Measurements from ENCODE around the gene PSKH1. TPM values are rescaled to one million over a fixed set of nuclear protein-coding genes. Genes with fewer than 3 reads are reported as not detected.
A peak's percentile ranks its signal among the peaks of the same experiment; 100 is the strongest.

The PSKH1 gene
- total and polyA plus RNA-seq, 4 donors = 8.3 to 23.8 (median 13.8) TPM

DNA sequence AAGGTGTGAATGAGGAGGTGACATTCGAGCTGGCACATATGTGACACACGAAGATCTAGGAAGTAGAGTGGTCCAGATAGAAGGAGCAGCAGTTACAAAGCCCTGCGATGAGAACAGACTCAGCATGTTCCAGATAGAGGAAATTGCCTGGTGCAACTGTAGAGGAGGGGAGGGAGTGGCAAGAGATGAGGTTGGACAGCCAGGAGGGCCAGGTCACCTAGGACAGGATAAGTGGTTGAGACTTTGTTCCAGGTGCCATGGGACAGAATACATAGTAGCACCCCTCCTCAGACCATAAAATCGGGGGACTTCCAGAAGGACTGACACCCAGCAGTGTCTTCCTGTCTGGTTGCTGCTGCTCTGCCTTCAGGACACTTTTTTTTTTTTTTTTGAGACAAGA lies 34.6 kb upstream of the PSKH1 start:
- TF ChIP-seq YY1 (IDR thresholded peaks at IDR 0.05) (no peak), NR2F2 (IDR thresholded peaks at IDR 0.05) (no peak), FOXA1 (IDR thresholded peaks at IDR 0.05) (no peak), TAF1 (conservative IDR thresholded peaks at IDR 0.05) (no peak), HNF4G (IDR thresholded peaks at IDR 0.05) (no peak), HNF4A (conservative IDR thresholded peaks at IDR 0.05) (no peak), SP1 (IDR thresholded peaks at IDR 0.05) (no peak), GABPA (IDR thresholded peaks at IDR 0.05 in 1 of 2, conservative IDR thresholded peaks at IDR 0.05 in 1 of 2) (no peak), RXRA (IDR thresholded peaks at IDR 0.05) (no peak), RAD21 (IDR thresholded peaks at IDR 0.05) (no peak)
- TF ChIP-seq, protein P1, sequence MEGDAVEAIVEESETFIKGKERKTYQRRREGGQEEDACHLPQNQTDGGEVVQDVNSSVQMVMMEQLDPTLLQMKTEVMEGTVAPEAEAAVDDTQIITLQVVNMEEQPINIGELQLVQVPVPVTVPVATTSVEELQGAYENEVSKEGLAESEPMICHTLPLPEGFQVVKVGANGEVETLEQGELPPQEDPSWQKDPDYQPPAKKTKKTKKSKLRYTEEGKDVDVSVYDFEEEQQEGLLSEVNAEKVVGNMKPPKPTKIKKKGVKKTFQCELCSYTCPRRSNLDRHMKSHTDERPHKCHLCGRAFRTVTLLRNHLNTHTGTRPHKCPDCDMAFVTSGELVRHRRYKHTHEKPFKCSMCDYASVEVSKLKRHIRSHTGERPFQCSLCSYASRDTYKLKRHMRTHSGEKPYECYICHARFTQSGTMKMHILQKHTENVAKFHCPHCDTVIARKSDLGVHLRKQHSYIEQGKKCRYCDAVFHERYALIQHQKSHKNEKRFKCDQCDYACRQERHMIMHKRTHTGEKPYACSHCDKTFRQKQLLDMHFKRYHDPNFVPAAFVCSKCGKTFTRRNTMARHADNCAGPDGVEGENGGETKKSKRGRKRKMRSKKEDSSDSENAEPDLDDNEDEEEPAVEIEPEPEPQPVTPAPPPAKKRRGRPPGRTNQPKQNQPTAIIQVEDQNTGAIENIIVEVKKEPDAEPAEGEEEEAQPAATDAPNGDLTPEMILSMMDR (IDR thresholded peaks at IDR 0.05; ENCODE audit: low read depth, low read length, missing input control) = no peak
- TF ChIP-seq, protein P2, sequence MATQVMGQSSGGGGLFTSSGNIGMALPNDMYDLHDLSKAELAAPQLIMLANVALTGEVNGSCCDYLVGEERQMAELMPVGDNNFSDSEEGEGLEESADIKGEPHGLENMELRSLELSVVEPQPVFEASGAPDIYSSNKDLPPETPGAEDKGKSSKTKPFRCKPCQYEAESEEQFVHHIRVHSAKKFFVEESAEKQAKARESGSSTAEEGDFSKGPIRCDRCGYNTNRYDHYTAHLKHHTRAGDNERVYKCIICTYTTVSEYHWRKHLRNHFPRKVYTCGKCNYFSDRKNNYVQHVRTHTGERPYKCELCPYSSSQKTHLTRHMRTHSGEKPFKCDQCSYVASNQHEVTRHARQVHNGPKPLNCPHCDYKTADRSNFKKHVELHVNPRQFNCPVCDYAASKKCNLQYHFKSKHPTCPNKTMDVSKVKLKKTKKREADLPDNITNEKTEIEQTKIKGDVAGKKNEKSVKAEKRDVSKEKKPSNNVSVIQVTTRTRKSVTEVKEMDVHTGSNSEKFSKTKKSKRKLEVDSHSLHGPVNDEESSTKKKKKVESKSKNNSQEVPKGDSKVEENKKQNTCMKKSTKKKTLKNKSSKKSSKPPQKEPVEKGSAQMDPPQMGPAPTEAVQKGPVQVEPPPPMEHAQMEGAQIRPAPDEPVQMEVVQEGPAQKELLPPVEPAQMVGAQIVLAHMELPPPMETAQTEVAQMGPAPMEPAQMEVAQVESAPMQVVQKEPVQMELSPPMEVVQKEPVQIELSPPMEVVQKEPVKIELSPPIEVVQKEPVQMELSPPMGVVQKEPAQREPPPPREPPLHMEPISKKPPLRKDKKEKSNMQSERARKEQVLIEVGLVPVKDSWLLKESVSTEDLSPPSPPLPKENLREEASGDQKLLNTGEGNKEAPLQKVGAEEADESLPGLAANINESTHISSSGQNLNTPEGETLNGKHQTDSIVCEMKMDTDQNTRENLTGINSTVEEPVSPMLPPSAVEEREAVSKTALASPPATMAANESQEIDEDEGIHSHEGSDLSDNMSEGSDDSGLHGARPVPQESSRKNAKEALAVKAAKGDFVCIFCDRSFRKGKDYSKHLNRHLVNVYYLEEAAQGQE (IDR thresholded peaks at IDR 0.05) = no peak
- TF ChIP-seq, protein P3, sequence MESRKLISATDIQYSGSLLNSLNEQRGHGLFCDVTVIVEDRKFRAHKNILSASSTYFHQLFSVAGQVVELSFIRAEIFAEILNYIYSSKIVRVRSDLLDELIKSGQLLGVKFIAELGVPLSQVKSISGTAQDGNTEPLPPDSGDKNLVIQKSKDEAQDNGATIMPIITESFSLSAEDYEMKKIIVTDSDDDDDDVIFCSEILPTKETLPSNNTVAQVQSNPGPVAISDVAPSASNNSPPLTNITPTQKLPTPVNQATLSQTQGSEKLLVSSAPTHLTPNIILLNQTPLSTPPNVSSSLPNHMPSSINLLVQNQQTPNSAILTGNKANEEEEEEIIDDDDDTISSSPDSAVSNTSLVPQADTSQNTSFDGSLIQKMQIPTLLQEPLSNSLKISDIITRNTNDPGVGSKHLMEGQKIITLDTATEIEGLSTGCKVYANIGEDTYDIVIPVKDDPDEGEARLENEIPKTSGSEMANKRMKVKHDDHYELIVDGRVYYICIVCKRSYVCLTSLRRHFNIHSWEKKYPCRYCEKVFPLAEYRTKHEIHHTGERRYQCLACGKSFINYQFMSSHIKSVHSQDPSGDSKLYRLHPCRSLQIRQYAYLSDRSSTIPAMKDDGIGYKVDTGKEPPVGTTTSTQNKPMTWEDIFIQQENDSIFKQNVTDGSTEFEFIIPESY (IDR thresholded peaks at IDR 0.05) = no peak
- H3K4me3 ChIP-seq (ENCODE audit: low read depth in 1 of 3, low read length in 3 of 3) = no peak overlapping the region
- no peaks in the 10 kb centered on the region for H3K27me3 ChIP-seq (ENCODE audit: control insufficient read depth in 4 of 4, insufficient read depth in 4 of 4, low read length in 3 of 4)
- peak overlapping the region; percentile 77 to 90 for H3K27ac ChIP-seq (ENCODE audit: low read depth in 1 of 2, low read length in 2 of 2)
- no peak for DNase-seq (ENCODE audit: low spot score)
- no peaks in the 10 kb centered on the region for H3K36me3 ChIP-seq (ENCODE audit: control insufficient read depth in 4 of 4, insufficient read depth in 3 of 4, low read depth in 1 of 4, low read length in 3 of 4)
- no peak overlapping the region for H3K9ac ChIP-seq (ENCODE audit: low read depth in 1 of 2, low read length in 2 of 2)
- no peaks in the 10 kb centered on the region for H3K9me3 ChIP-seq (ENCODE audit: control insufficient read depth in 4 of 4, low read length in 3 of 4)
- 64% methylated on average over 4 of the region's 4 CpGs for WGBS
- peaks cover 11 to 22% (median 17%) of the 10 kb centered on the region in 4 donors for H3K4me1 ChIP-seq (ENCODE audit: control insufficient read depth in 4 of 4, insufficient read depth in 4 of 4, low read length in 3 of 4)

DNA sequence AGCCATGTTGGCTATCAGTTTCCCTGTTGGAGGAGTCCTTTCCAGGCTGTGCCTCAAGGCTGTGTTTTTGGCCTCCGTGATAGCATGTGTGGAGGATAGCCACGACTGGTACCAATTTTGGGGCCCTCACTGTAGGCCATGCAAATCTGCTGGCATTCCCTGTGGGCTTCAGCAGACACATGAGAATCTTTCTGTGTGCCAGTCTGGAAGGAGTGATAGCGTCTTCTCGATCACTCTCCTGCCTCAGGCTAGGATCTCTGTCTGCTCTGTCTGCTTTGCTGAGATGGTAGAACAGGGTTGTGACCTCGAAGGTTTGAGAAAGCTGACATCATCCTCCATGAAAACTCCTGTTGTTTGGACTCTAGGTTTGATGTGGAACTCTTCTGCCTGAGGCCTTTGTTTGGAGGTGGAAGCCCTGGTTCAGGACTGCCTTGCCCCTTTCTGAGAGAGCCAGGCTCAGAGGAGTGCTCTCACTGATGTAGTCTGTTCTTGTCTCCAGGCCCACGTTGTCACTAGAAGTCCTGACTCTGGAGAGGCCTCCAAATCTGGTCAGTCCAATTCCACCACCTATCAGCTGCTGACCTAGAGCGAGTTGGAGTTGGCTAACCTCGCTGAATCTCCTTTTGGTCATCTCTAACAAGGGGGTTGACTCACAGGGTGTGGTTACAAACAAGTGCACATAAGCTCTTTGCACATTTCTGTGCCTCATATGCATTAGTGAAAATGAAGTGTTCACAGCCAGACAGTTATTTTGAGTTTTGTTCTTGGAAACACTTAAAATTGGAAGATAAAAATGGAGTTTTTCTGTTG lies 32.3 kb upstream of the PSKH1 start:
- H3K4me3 ChIP-seq (ENCODE audit: low read depth in 1 of 3, low read length in 3 of 3) = no peak overlapping the region
- H3K4me1 ChIP-seq (ENCODE audit: control insufficient read depth in 4 of 4, insufficient read depth in 4 of 4, low read length in 3 of 4) = peaks cover 11 to 22% (median 17%) of the 10 kb centered on the region in 4 donors
- H3K27me3 ChIP-seq (ENCODE audit: control insufficient read depth in 4 of 4, insufficient read depth in 4 of 4, low read length in 3 of 4) = no peaks in the 10 kb centered on the region
- no peak overlapping the region for H3K9ac ChIP-seq (ENCODE audit: low read depth in 1 of 2, low read length in 2 of 2)
- H3K9me3 ChIP-seq (ENCODE audit: control insufficient read depth in 4 of 4, low read length in 3 of 4) = no peaks in the 10 kb centered on the region
- H3K27ac ChIP-seq (ENCODE audit: low read depth in 1 of 2, low read length in 2 of 2) = no peak overlapping the region
- H3K36me3 ChIP-seq (ENCODE audit: control insufficient read depth in 4 of 4, insufficient read depth in 3 of 4, low read depth in 1 of 4, low read length in 3 of 4) = peaks cover 0 to 2% (median under 1%) of the 10 kb centered on the region in 4 donors
- WGBS = 90% methylated on average over 8 of the region's 8 CpGs
- no peak for DNase-seq (ENCODE audit: low spot score)
- no peak for TF ChIP-seq RXRA (IDR thresholded peaks at IDR 0.05)
- TF ChIP-seq HNF4A (conservative IDR thresholded peaks at IDR 0.05) = no peak
- no peak for TF ChIP-seq SP1 (IDR thresholded peaks at IDR 0.05)

Measured in liver (tissue), 9 donors.